Panc1 (cell line): ENCODE data around the gene EAF1.

Source experiments
- CTCF ChIP-seq: fragments of 450-650 bp; IDR thresholded peaks from 2 replicates; pipeline ENCODE4 v1.5.1; 2017; ENCODE audit warnings: mild to moderate bottlenecking
- POLR2AphosphoS5 ChIP-seq: IDR thresholded peaks from 2 replicates; pipeline ENCODE4 v1.6.1; 2012; ENCODE audit warnings: mild to moderate bottlenecking, low read depth, low read length, moderate library complexity
- REST ChIP-seq, 2 experiments: IDR thresholded peaks; 2 replicates each; pipeline ENCODE4 v1.6.1; 2011 to 2012; ENCODE audit warnings: low read depth in 2 of 2, control low read depth in 1 of 2, low read length in 1 of 2, mild to moderate bottlenecking in 1 of 2, moderate library complexity in 1 of 2; ENCODE audit not compliant: insufficient read depth in 1 of 2
- SIN3A ChIP-seq: IDR thresholded peaks from 2 replicates; pipeline ENCODE4 v1.6.1; 2012; ENCODE audit warnings: low read depth, mild to moderate bottlenecking, low read length, moderate library complexity, borderline replicate concordance; ENCODE audit not compliant: insufficient read depth
- TCF7L2 ChIP-seq: IDR thresholded peaks from 2 replicates; pipeline ENCODE4 v1.6.1; 2011; ENCODE audit warnings: mild to moderate bottlenecking, low read depth, low read length, inconsistent platforms

GRCh38 chr3:15449489-15450224, 22.3 kb downstream of the EAF1 start:
- no peak for TF ChIP-seq REST (IDR thresholded peaks at IDR 0.05; ENCODE audit: insufficient read depth in 1 of 2, low read depth in 2 of 2, low read length in 1 of 2)
- TF ChIP-seq POLR2AphosphoS5: no peak
- TF ChIP-seq CTCF: no peak
- TF ChIP-seq TCF7L2: no peak
- no peak for TF ChIP-seq SIN3A
